Hematopoietic multipotent progenitor cell treated with erythropoietin and hydrocortisone succinate and interleukin-3 and kit ligand, for 4 days (in vitro differentiated cells): ENCODE data around the gene KCNH2.
A peak's percentile ranks its signal among the peaks of the same experiment; 100 is the strongest.
"Not testable (repeated sequence)": the region's sequence is repeated elsewhere in the genome, so short reads cannot be mapped to it uniquely, and the experiment has no call there.

Source experiments
- DNase-seq: peaks from one replicate; pipeline ENCODE4 v3.0.0-alpha.2; 2015

KCNH2 gene

GRCh38 chr7:150978126-150978789 is at the start of gene KCNH2:
Gene KCNH2, minus strand, starts transcription at chr7:150978321. Its CDS starts 408 bp downstream, at chr7:150977913.
- peak; percentile 55 for DNase-seq

- DNase-seq = not testable (repeated sequence)
These were observed 49.6 kb upstream of the KCNH2 start for GRCh38 chr7:151027728-151028130.

GRCh38 chr7:151026771-151027727 is 48.9 kb upstream of the KCNH2 start:
- peak; percentile 80 for DNase-seq

GRCh38 chr7:151025924-151026671 is 48.0 kb upstream of the KCNH2 start:
- no peak for DNase-seq

- DNase-seq = no peak
These were observed 46.4 kb upstream of the KCNH2 start, which contains the start of gene ATG9B for GRCh38 chr7:151024435-151025056. Gene ATG9B, minus strand, starts transcription at chr7:151024494. Its CDS starts 71 bp downstream, at chr7:151024423.

- DNase-seq = no peak
These were observed 45.1 kb upstream of the KCNH2 start for GRCh38 chr7:151023232-151023631.

- no peak for DNase-seq
These were observed 42.1 kb upstream of the KCNH2 start for GRCh38 chr7:151020231-151020630.

GRCh38 chr7:151019130-151019447 is 41.0 kb upstream of the KCNH2 start:
- DNase-seq = no peak

GRCh38 chr7:151018421-151019129 is 40.5 kb upstream of the KCNH2 start:
- DNase-seq = peak; percentile 60

- peak; percentile 83 for DNase-seq
These were observed 39.9 kb upstream of the KCNH2 start for GRCh38 chr7:151017953-151018420.

GRCh38 chr7:151017370-151017952 is 39.3 kb upstream of the KCNH2 start:
- DNase-seq = no peak

- no peak for DNase-seq
These were observed 38.8 kb upstream of the KCNH2 start for GRCh38 chr7:151016942-151017341.

- DNase-seq = no peak
These were observed 38.4 kb upstream of the KCNH2 start for GRCh38 chr7:151016505-151016904.

GRCh38 chr7:151015967-151016366 is 37.8 kb upstream of the KCNH2 start:
- DNase-seq = no peak

- DNase-seq = no peak
These were observed 36.8 kb upstream of the KCNH2 start for GRCh38 chr7:151014950-151015349.

GRCh38 chr7:151013733-151014497 is 35.8 kb upstream of the KCNH2 start:
- peak; percentile 93 for DNase-seq

GRCh38 chr7:151013356-151013732 is 35.2 kb upstream of the KCNH2 start:
- no peak for DNase-seq

- peak; percentile 80 for DNase-seq
These were observed 34.8 kb upstream of the KCNH2 start for GRCh38 chr7:151012911-151013347.

GRCh38 chr7:151012031-151012692 is 34.0 kb upstream of the KCNH2 start:
- no peak for DNase-seq

- DNase-seq = not testable (repeated sequence)
These were observed 33.5 kb upstream of the KCNH2 start for GRCh38 chr7:151011616-151012015.
